Pons (tissue), 1 donor: ENCODE measurements around the gene SEL1L3.
"Not testable (repeated sequence)": the region's sequence is repeated elsewhere in the genome, so short reads cannot be mapped to it uniquely, and the experiment has no call there.

Experiments
- DNase-seq: peaks from one replicate; pipeline ENCODE4 v3.0.0-alpha.2; 2016; ENCODE audit warnings: low spot score

The SEL1L3 gene

GRCh38 chr4:25862411-25863346, at the start of gene SEL1L3:
Gene SEL1L3, minus strand, starts transcription at chr4:25862988. Its CDS starts 152 bp downstream, at chr4:25862836.
- no peak for DNase-seq

GRCh38 chr4:25911356-25911755, 48.6 kb upstream of the SEL1L3 start:
- DNase-seq = no peak

GRCh38 chr4:25908491-25908901, 45.7 kb upstream of the SEL1L3 start:
- peak; percentile 70 for DNase-seq

- DNase-seq = not testable (repeated sequence)
Observed at GRCh38 chr4:25906113-25906512, 43.3 kb upstream of the SEL1L3 start.

GRCh38 chr4:25905371-25905770, 42.6 kb upstream of the SEL1L3 start:
- no peak for DNase-seq

GRCh38 chr4:25904748-25905082, 41.9 kb upstream of the SEL1L3 start:
- no peak for DNase-seq

- DNase-seq = peak; percentile 53
Observed at GRCh38 chr4:25903900-25904747, 41.3 kb upstream of the SEL1L3 start.

- no peak for DNase-seq
Observed at GRCh38 chr4:25901030-25901430, 38.2 kb upstream of the SEL1L3 start.

- DNase-seq = no peak
Observed at GRCh38 chr4:25900310-25900709, 37.5 kb upstream of the SEL1L3 start.

- no peak for DNase-seq
Observed at GRCh38 chr4:25896776-25897539, 34.2 kb upstream of the SEL1L3 start.

GRCh38 chr4:25892796-25893195, 30.0 kb upstream of the SEL1L3 start:
- no peak for DNase-seq

- DNase-seq = peak; percentile 8
Observed at GRCh38 chr4:25890571-25891485, 28.0 kb upstream of the SEL1L3 start.

GRCh38 chr4:25889589-25890503, 27.1 kb upstream of the SEL1L3 start:
- DNase-seq = no peak

GRCh38 chr4:25888781-25889180, 26.0 kb upstream of the SEL1L3 start:
- DNase-seq = no peak

GRCh38 chr4:25884031-25884782, 21.4 kb upstream of the SEL1L3 start:
- no peak for DNase-seq

GRCh38 chr4:25883565-25883964, 20.8 kb upstream of the SEL1L3 start:
- DNase-seq = no peak

- DNase-seq = no peak
Observed at GRCh38 chr4:25882226-25882625, 19.4 kb upstream of the SEL1L3 start.

GRCh38 chr4:25881193-25881592, 18.4 kb upstream of the SEL1L3 start:
- no peak for DNase-seq

GRCh38 chr4:25879991-25880651, 17.3 kb upstream of the SEL1L3 start:
- no peak for DNase-seq
